ENCODE measurements around the gene ENTPD2. TPM values are rescaled to one million over a fixed set of nuclear protein-coding genes. Genes with fewer than 3 reads are reported as not detected.

Gene ENTPD2
- total and polyA plus RNA-seq, 2 donors (not counting 1 experiment from before 2014, with no cell fraction given): not detected

DNA sequence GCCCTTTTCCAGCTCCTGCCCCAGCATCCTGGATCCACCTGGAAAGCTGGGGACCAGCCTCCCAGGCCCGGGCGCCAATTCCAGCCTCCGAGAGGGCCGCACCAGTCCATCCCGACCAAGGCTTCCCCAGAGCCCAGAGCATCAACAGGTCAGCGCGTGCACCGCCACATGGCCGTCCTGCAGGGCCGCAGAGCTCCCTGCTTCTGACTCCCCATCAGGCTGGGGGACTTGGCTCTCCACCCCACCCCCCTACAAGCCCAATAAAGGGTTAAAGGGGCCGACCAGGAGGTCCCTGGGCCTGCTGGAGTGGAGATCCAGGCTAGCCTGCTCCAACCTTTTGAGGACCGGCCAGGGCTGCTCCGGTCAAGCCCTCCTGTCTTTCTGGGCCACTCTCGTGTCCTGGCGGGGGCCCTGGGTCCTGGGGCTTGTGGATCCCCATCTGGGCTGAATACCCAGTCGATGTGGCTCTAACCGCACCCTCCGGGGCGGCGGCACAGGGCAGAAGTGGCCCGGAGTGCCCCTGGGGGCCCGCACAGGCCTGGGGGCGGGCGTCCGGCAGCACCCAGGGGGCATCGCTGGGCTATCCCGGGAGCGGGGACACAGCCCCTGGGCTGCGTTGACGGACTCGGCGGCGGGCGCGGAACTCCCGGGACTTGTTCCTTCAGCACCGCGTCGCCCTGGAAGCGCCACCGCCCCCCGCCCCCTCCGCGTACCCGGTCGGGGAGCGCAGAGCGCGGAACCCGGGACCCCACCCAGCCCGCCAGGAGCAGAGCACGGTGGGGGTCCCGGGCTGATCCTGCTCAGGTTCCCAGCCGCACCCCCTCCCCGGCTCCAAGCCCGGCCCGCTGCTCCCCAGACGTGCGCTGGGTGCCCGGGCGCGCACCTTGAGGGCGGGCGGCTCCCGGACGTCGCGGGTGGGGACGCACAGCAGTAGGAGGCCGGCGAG, 590 bp downstream of the ENTPD2 start:
- H3K4me2 ChIP-seq (replicated peaks; ENCODE audit: low read depth, low read length, poor library complexity, severe bottlenecking): peak overlapping the region; percentile 94
- CTCF ChIA-PET: interaction anchor here (0.8 to 1.5 kb wide), 4 partner anchors 8 to 17 kb away, joined by 3 to 6 read pairs (median 4); no protein-coding TSS in a partner anchor
- ATAC-seq (ENCODE audit: low read depth) (no peak), DNase-seq (peak; percentile 46)
- no peak overlapping the region for H3K27ac Mint-ChIP-seq
- peaks cover 0 to 59% (median 32%) of the 10 kb centered on the region in 4 experiments for H3K27me3 ChIP-seq (replicated peaks in 1 of 4; ENCODE audit: control extremely low read depth in 1 of 4, control insufficient read depth in 3 of 4, insufficient read depth in 4 of 4, low read length in 3 of 4)
- no peaks in the 10 kb centered on the region for H3K79me2 ChIP-seq (ENCODE audit: control insufficient read depth, insufficient read depth, low read length)
- TF ChIP-seq, protein P1, sequence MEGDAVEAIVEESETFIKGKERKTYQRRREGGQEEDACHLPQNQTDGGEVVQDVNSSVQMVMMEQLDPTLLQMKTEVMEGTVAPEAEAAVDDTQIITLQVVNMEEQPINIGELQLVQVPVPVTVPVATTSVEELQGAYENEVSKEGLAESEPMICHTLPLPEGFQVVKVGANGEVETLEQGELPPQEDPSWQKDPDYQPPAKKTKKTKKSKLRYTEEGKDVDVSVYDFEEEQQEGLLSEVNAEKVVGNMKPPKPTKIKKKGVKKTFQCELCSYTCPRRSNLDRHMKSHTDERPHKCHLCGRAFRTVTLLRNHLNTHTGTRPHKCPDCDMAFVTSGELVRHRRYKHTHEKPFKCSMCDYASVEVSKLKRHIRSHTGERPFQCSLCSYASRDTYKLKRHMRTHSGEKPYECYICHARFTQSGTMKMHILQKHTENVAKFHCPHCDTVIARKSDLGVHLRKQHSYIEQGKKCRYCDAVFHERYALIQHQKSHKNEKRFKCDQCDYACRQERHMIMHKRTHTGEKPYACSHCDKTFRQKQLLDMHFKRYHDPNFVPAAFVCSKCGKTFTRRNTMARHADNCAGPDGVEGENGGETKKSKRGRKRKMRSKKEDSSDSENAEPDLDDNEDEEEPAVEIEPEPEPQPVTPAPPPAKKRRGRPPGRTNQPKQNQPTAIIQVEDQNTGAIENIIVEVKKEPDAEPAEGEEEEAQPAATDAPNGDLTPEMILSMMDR (IDR thresholded peaks at IDR 0.05): no peak
- TF ChIP-seq EZH2 (IDR thresholded peaks at IDR 0.05; ENCODE audit: borderline replicate concordance, insufficient read depth, low read depth, low read length, poor library complexity, severe bottlenecking): peak; percentile 64
- peaks cover 13% of the 10 kb centered on the region for H3K27me3 Mint-ChIP-seq
- peaks cover 0 to 20% (median 0%) of the 10 kb centered on the region in 3 donors for H3K9me3 ChIP-seq (ENCODE audit: control extremely low read depth in 1 of 3, control insufficient read depth in 2 of 3, insufficient read depth in 1 of 3, low read length in 2 of 3)
- WGBS (ENCODE audit: insufficient coverage): 11% methylated on average over 70 of the region's 71 CpGs
- no peaks in the 10 kb centered on the region for H3K9me3 Mint-ChIP-seq (ENCODE audit: insufficient read depth)
- intact Hi-C loops (cut with micrococcal nuclease): no loop called here
- H3K27ac ChIP-seq (ENCODE audit: low read length in 2 of 2): no peak overlapping the region
- peaks cover 4% of the 10 kb centered on the region for H3K4me1 Mint-ChIP-seq
- no peaks in the 10 kb centered on the region for H4K20me1 ChIP-seq (ENCODE audit: control insufficient read depth, insufficient read depth, low read length, poor library complexity, severe bottlenecking)
- POLR2A ChIA-PET: interaction anchor here (0.8 to 1.0 kb wide), 2 partner anchors 24 to 189 kb away, joined by 3 to 4 read pairs; no protein-coding TSS in a partner anchor
- H3K4me3 Mint-ChIP-seq: peak overlapping the region; percentile 13
- peak overlapping the region in 3 of 5 experiments; percentile 30 to 44 (median 41) for H3K4me3 ChIP-seq (ENCODE audit: control extremely low read depth in 1 of 5, extremely low read depth in 1 of 5, insufficient read depth in 1 of 5, low read depth in 2 of 5, low read length in 4 of 5)
- peaks cover 14 to 15% of the 10 kb centered on the region in 2 donors for H3K4me1 ChIP-seq (ENCODE audit: control insufficient read depth in 2 of 2, insufficient read depth in 2 of 2, low read length in 2 of 2)
- H3K9ac ChIP-seq (ENCODE audit: low read length): peak overlapping the region; percentile 42
- peak overlapping the region; percentile 58 for H2AFZ ChIP-seq (ENCODE audit: insufficient read depth, low read depth, low read length, poor library complexity, severe bottlenecking)
- H3K36me3 ChIP-seq (replicated peaks in 1 of 2; ENCODE audit: control extremely low read depth in 1 of 2, control insufficient read depth in 1 of 2, extremely low read depth in 1 of 2, insufficient read depth in 2 of 2, low read length in 1 of 2): no peaks in the 10 kb centered on the region
